Testis (tissue), 2 donors: ENCODE data around the gene UGT1A1.

ENCODE experiments used
- CTCF ChIP-seq, 3 experiments: fragments of 450-650 bp in 2 of 3; fragments of 200-600 bp in 1 of 3; sonication (generic) in 1 of 3; IDR thresholded peaks; one replicate each; pipeline ENCODE4 v1.5.1; 2016 to 2019; ENCODE audit warnings: antibody characterized with exemption in 3 of 3, mild to moderate bottlenecking in 2 of 3, moderate library complexity in 1 of 3
- POLR2A ChIP-seq: fragments of 450-650 bp; IDR thresholded peaks from one replicate; pipeline ENCODE4 v1.6.1; 2017; ENCODE audit warnings: antibody characterized with exemption, mild to moderate bottlenecking, moderate library complexity

- no peak for TF ChIP-seq POLR2A
- TF ChIP-seq CTCF (IDR thresholded peaks at IDR 0.05), result no peak
Observed at GRCh38 chr2:233728723-233729301, 31.3 kb upstream of the UGT1A1 start, which contains the start of gene UGT1A3.
